ENCODE data around the gene PLCL1. TPM values are rescaled to one million over a fixed set of nuclear protein-coding genes. Genes with fewer than 3 reads are reported as not detected.

PLCL1 gene
- total RNA-seq, 4 donors from 2014 or later: 5.4 to 21.8 (median 10.2) TPM

DNA sequence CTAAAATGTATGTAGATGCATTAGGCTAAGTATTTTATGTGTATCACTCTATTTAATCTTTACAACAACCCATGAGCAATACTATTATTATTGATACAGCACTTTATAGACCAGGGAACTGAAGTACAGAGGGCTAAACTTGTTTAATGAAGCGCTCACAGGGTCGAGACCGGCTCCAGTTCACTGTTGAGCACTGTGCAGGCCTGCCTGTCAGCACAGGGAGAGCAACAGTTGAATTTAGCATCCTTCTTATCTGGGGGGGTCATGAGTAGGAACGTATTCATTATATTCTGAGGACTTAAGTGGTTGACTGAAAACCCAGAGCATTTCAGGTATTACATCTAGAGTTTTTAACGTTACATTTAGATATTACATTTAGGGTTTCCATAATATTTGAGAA lies 120.1 kb downstream of the PLCL1 start:
- ATAC-seq (ENCODE audit: low FRiP score) (no peak), DNase-seq (ENCODE audit: low spot score) (no peak)
- TF ChIP-seq, protein P1, sequence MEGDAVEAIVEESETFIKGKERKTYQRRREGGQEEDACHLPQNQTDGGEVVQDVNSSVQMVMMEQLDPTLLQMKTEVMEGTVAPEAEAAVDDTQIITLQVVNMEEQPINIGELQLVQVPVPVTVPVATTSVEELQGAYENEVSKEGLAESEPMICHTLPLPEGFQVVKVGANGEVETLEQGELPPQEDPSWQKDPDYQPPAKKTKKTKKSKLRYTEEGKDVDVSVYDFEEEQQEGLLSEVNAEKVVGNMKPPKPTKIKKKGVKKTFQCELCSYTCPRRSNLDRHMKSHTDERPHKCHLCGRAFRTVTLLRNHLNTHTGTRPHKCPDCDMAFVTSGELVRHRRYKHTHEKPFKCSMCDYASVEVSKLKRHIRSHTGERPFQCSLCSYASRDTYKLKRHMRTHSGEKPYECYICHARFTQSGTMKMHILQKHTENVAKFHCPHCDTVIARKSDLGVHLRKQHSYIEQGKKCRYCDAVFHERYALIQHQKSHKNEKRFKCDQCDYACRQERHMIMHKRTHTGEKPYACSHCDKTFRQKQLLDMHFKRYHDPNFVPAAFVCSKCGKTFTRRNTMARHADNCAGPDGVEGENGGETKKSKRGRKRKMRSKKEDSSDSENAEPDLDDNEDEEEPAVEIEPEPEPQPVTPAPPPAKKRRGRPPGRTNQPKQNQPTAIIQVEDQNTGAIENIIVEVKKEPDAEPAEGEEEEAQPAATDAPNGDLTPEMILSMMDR (IDR thresholded peaks at IDR 0.05): no peak

DNA sequence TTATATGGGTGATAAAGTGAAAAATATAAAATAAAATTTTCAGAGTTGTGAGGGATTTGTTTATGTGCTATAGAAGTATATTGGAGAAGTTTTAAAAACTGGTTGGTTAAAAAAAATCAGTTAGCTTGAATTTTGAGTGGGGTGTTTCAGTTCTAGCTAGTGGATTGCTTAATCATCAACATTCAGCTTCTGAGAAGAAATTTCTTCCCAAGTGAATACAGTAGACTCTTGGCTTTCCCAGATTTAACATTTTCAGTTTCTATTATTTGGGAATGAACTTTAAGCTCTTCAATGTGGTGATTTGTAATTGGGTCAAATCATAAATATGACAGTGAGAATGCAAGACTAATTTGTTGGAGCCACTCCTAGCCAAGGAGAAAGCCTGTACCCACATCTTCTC lies 120.8 kb downstream of the PLCL1 start:
- peak; percentile 60 for ATAC-seq (ENCODE audit: low FRiP score)
- TF ChIP-seq, protein P1 (IDR thresholded peaks at IDR 0.05): no peak
- DNase-seq (ENCODE audit: low spot score): no peak

GRCh38 chr2:197925976-197926375 lies 121.6 kb downstream of the PLCL1 start:
- TF ChIP-seq, protein P1 (IDR thresholded peaks at IDR 0.05): no peak
- DNase-seq (ENCODE audit: low spot score): no peak
- ATAC-seq (ENCODE audit: low FRiP score): no peak

DNA sequence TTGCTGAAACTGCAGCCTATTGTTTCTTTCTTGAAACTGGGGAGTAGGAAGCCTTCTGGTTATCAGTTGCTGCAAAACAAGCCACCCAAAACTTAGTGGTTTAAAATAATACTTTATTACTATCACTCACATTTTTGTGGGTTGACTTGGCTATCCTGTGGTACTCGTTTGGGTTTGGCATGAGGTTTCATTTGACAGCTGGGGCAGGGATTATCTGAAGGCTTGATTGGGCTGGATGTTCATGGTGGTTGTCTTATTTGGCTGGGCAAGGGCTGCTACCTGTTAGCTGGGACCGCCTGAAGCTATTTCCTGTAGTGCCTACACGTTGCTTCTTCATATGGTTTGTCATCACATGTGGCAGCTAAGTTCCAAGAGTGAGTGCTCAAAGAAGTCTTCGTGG lies 122.3 kb downstream of the PLCL1 start:
- TF ChIP-seq, protein P1 (IDR thresholded peaks at IDR 0.05): no peak
- no peak for ATAC-seq (ENCODE audit: low FRiP score)
- DNase-seq (ENCODE audit: low spot score): no peak

GRCh38 chr2:197927994-197928393 lies 123.6 kb downstream of the PLCL1 start:
- TF ChIP-seq, protein P1 (IDR thresholded peaks at IDR 0.05): no peak
- DNase-seq (ENCODE audit: low spot score) (no peak), ATAC-seq (ENCODE audit: low FRiP score) (no peak)

GRCh38 chr2:197929008-197929885 lies 124.9 kb downstream of the PLCL1 start:
- DNase-seq (ENCODE audit: low spot score): no peak
- TF ChIP-seq, protein P1 (IDR thresholded peaks at IDR 0.05): no peak
- no peak for ATAC-seq (ENCODE audit: low FRiP score)

DNA sequence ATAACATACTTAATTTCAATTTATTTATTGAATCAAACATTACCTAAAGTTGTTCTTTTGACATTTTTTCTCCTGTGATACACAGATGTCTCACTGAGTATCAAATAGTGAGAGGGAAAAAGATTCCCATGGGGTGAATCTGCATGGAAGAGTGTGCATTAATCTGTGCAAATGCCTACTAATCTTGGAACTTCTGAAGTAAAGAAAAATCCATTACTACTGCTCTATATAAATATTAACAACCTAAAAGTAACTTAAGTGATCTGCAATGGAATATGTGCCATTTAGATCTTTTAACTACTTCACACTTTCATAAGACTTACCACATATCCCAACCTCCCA lies 125.5 kb downstream of the PLCL1 start:
- ATAC-seq (ENCODE audit: low FRiP score): no peak
- DNase-seq (ENCODE audit: low spot score): no peak
- TF ChIP-seq, protein P1 (IDR thresholded peaks at IDR 0.05): no peak
